Glomerular endothelial cell (primary cell): Measurements from ENCODE around the gene PCGF3. TPM values are rescaled to one million over a fixed set of nuclear protein-coding genes. Genes with fewer than 3 reads are reported as not detected.
"Not testable (repeated sequence)": the region's sequence is repeated elsewhere in the genome, so short reads cannot be mapped to it uniquely, and the experiment has no call there.

Experiments
- DNase-seq: peaks from one replicate; pipeline ENCODE4 v3.0.0-alpha.2; 2011; ENCODE audit warnings: low read depth, low spot score; ENCODE audit errors: extremely low read depth
- total RNA-seq: library from RNA; depleted of rRNA; stranded (reverse); fragments of >200 nt; gene quantifications from 2 replicates; pipeline ENCODE4 v1.2.3, GENCODE V29; 2015

The PCGF3 gene
- total RNA-seq, 1 donor from 2014 or later = 69.2 TPM

DNA sequence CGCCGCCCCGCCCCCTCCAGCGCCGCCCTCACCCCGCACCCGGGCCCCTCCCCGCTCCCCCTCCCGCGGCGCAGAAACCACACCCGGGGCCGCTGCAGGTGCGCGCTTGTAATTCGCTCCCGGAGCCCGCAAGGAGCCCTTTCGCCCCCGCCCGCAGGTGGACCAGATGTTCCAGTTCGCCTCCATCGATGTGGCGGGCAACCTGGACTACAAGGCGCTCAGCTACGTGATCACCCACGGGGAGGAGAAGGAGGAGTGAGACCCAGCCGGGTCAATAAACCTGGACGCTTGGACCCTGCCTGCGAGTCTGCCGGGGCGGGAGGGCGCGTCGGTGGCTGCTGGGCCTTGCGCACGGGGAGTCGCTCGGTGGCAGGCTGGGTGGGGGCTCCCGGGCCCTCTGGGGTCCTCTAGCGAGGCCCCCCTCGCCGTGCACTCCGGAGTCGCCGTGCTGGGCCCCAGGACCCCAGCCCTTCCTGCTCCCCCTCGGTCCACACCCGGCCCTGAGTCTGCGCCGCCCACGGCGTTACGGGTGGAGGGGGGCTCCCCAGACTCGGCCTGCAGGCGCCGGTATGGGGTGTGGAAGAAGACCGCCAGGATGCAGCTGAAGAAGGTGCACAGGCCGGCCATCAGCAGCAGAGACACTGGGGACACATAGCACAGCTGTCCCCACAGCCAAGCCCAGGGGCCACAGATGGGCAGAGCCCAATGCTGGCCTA lies 23.7 kb upstream of the PCGF3 start:
- DNase-seq = no peak

GRCh38 chr4:682490-683172 lies 23.0 kb upstream of the PCGF3 start:
- no peak for DNase-seq

GRCh38 chr4:683247-683897 lies 22.3 kb upstream of the PCGF3 start:
- DNase-seq = no peak

- no peak for DNase-seq
These were observed 21.5 kb upstream of the PCGF3 start for GRCh38 chr4:683982-684622.

- DNase-seq = no peak
These were observed 20.9 kb upstream of the PCGF3 start for GRCh38 chr4:684623-685327.

DNA sequence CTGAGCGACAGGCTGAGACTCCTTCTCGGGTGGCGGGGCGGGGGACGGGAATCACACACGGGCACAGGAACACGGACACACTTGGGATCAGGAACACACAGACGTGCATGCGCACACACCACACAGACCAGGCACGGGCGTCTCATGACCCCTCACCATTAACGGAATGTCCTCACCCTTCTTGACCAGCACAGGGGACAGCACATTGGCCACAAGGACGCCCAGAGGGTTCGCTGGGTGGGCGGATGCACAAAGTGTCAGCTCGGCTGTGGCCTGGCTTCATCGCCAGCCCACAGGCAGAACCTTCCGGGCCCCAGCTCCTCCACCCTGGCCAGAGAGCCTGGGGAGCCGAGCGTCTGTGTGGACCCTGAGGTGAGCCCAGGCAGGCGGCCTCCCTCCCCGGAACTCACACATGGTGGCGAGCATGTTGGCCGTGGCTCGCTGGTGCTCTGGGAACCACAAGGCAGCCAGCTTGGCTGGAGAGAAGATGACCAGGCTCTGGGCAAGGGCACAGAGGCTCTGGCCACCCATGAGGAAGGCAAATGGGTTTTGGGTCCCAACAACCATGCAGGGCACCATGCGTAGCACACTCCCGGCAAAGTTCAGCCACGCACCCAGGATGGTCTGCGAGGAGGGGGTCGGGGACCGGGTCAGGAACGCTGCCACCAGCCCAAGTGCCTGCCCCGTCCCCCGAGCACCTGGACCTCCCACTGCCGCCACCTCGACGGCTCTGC lies 19.8 kb upstream of the PCGF3 start:
- no peak for DNase-seq

- DNase-seq = no peak
These were observed 19.1 kb upstream of the PCGF3 start for GRCh38 chr4:686413-687040.

GRCh38 chr4:687048-687970 lies 18.3 kb upstream of the PCGF3 start:
- no peak for DNase-seq

DNA sequence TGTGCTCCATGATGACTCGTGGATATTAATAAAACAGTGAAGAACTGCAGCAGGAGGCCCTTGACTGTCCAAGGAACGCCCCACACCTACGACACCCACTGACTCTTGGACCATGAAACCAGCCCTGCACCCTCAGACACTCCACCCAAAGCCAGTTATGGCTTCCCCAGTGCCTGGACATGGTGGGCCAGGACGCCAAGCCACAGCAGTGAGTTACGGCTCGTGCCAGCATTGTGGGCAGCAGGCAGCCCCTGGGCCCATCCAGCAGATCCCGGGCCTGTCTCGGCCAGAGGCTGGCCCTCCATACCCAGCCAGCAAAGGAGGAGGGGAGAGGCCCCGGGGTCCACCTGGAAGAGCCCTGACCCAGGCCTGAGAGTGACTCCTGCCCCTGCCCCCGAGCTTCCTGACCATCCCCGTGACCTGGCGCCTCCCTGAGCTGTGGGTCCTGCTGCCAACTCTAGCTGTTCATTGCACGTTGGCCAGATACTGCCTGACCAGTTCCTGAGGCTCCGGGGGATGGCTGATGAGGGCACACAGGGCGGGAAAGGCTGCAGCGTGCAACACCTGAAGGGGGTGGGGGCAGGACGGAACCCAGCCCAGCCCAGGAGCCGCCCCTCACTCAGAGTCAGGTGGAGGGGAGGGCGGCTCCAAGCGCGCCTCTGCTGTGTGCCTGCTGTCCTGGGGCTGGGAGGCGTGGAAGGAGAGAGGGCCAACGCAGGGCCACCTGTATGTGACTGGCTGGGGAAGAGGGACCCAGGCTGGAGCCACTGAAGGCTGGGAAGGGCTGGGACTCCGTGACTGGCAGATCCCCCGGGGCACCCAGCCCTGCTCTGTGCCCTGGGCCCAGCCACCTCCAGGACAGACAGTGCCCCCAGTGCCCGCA lies 17.4 kb upstream of the PCGF3 start:
- no peak for DNase-seq

GRCh38 chr4:688854-689681 lies 16.6 kb upstream of the PCGF3 start, which contains the start of gene SLC49A3:
Gene SLC49A3 (minus strand): TSS chr4:689151. CDS start chr4:689127, 24 bp downstream.
- no peak for DNase-seq

DNA sequence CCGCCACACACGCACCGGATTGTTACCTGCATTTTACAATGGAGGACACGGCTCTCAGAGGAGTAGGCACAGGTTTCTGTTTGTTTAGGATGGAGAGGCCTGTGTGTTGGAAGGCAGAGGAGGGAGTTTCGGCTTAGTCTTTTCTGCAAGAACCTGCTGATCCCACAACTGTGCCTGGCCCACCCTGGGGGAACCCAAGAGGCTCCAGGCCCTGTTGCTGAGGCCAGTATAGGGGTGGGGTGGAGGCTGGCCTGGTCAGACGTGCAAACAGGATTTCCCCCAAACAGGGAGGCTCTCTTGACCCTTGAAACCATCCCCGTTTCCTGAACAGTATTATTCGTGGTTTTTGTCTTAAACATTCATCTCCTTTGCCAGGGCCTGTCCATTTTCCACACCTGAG lies 15.9 kb upstream of the PCGF3 start:
- DNase-seq = no peak

GRCh38 chr4:692771-693554 lies 12.7 kb upstream of the PCGF3 start:
- DNase-seq = no peak

GRCh38 chr4:694341-694940 lies 11.2 kb upstream of the PCGF3 start:
- DNase-seq = not testable (repeated sequence)

- no peak for DNase-seq
These were observed 5.6 kb upstream of the PCGF3 start for GRCh38 chr4:699816-700580.
